ENCODE data around the gene C14orf180.

Gene C14orf180

GRCh38 chr14:104593710-104594136 is 14.2 kb downstream of the C14orf180 start:
- DNase-seq (ENCODE audit: low read depth in 2 of 2) = no peak

GRCh38 chr14:104594310-104595046 is 14.9 kb downstream of the C14orf180 start:
- DNase-seq (ENCODE audit: low read depth in 2 of 2) = no peak

- no peak for DNase-seq (ENCODE audit: low read depth in 2 of 2)
Observed at GRCh38 chr14:104595116-104595675, 15.6 kb downstream of the C14orf180 start.

GRCh38 chr14:104595911-104596450 is 16.4 kb downstream of the C14orf180 start:
- DNase-seq (ENCODE audit: low read depth in 2 of 2) = no peak

GRCh38 chr14:104596451-104596918 is 16.9 kb downstream of the C14orf180 start:
- no peak for DNase-seq (ENCODE audit: low read depth in 2 of 2)

- DNase-seq (ENCODE audit: low read depth in 2 of 2) = no peak
Observed at GRCh38 chr14:104596927-104597351, 17.4 kb downstream of the C14orf180 start.

- no peak for DNase-seq (ENCODE audit: low read depth in 2 of 2)
Observed at GRCh38 chr14:104597576-104597975, 18.0 kb downstream of the C14orf180 start.

GRCh38 chr14:104598039-104598909 is 18.7 kb downstream of the C14orf180 start:
- DNase-seq (ENCODE audit: low read depth in 2 of 2) = no peak

- DNase-seq (ENCODE audit: low read depth in 2 of 2) = no peak
Observed at GRCh38 chr14:104598910-104599273, 19.3 kb downstream of the C14orf180 start.

- no peak for DNase-seq (ENCODE audit: low read depth in 2 of 2)
Observed at GRCh38 chr14:104599446-104599845, 19.9 kb downstream of the C14orf180 start.

- DNase-seq (ENCODE audit: low read depth in 2 of 2) = no peak
Observed at GRCh38 chr14:104600141-104600643, 20.6 kb downstream of the C14orf180 start.

GRCh38 chr14:104600805-104601204 is 21.2 kb downstream of the C14orf180 start:
- DNase-seq (ENCODE audit: low read depth in 2 of 2) = no peak

GRCh38 chr14:104601786-104602185 is 22.2 kb downstream of the C14orf180 start:
- DNase-seq (ENCODE audit: low read depth in 2 of 2) = no peak

GRCh38 chr14:104602315-104602932 is 22.9 kb downstream of the C14orf180 start:
- no peak for DNase-seq (ENCODE audit: low read depth in 2 of 2)

GRCh38 chr14:104602933-104603325 is 23.4 kb downstream of the C14orf180 start:
- no peak for DNase-seq (ENCODE audit: low read depth in 2 of 2)

- no peak for DNase-seq (ENCODE audit: low read depth in 2 of 2)
Observed at GRCh38 chr14:104603711-104604401, 24.3 kb downstream of the C14orf180 start.

- no peak for DNase-seq (ENCODE audit: low read depth in 2 of 2)
Observed at GRCh38 chr14:104604458-104605449, 25.2 kb downstream of the C14orf180 start, which contains the start of gene TMEM179. TMEM179 (minus strand) TSS chr14:104604772; CDS start chr14:104604741, 31 bp downstream.

- no peak for DNase-seq (ENCODE audit: low read depth in 2 of 2)
Observed at GRCh38 chr14:104609666-104610065, 30.1 kb downstream of the C14orf180 start.

GRCh38 chr14:104610749-104611310 is 31.3 kb downstream of the C14orf180 start:
- DNase-seq (ENCODE audit: low read depth in 2 of 2) = no peak

Data from stimulated activated CD8-positive, alpha-beta memory T cell treated with anti-CD3 and anti-CD28 coated beads, Interleukin-2, amount 100 ng/mL, for 1 hour (primary cell).